Measurements from ENCODE around the gene NBPF4.
"Not testable (repeated sequence)": the region's sequence is repeated elsewhere in the genome, so short reads cannot be mapped to it uniquely, and the experiment has no call there.

The NBPF4 gene

GRCh38 chr1:108243976-108244375 is at the start of gene NBPF4:
Gene NBPF4 (minus strand): TSS chr1:108244076. CDS start chr1:108243761, 315 bp downstream.
- DNase-seq (ENCODE audit: low read depth in 2 of 2), result not testable (repeated sequence)

- DNase-seq (ENCODE audit: low read depth in 2 of 2), result not testable (repeated sequence)
These were observed 38.8 kb upstream of the NBPF4 start for GRCh38 chr1:108282528-108283257.

DNA sequence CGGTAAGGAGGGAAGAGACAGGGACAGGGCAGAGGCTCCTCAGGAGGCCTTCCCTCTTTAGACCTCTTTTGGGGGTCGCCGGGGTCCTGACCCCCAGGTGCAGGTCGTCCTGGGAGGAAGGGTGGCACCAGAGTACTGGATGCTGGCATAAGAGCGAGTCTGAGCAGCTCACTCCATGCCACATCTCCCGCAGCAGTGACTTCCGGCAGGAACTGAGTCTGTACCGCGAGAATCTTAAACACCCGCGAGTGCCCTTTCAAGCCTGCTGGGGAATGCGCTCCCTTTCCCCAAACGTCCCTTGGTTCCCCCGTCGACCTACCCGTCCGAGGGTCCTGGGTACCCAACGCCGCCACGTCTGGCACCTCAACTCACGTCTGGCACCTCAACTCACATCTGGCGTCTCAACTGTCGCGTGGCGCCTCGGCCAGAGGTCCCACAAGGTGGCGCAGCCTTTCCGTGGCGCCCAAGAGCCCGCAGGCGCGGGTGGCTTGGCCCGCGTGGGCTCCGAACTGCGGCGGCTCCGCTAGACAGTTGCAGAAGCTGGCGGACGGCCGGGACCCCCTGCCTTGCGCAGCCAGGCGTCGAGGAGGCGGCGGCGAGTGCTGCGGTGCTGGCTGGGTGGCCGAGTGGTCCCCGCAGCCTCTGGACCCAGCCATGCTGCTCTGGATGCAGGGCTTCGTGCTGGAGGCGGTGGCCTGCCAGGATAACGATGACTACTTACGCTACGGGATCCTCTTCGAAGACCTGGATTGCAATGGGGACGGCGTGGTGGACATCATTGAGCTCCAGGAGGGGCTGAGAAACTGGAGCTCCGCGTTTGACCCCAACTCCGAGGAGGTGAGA is 28.8 kb upstream of the NBPF4 start:
- not testable (repeated sequence) for DNase-seq (ENCODE audit: low read depth in 2 of 2)

- not testable (repeated sequence) for DNase-seq (ENCODE audit: low read depth in 2 of 2)
These were observed 23.2 kb upstream of the NBPF4 start for GRCh38 chr1:108267097-108267496.

GRCh38 chr1:108261967-108262366 is 18.1 kb upstream of the NBPF4 start:
- DNase-seq (ENCODE audit: low read depth in 2 of 2), result not testable (repeated sequence)

DNA sequence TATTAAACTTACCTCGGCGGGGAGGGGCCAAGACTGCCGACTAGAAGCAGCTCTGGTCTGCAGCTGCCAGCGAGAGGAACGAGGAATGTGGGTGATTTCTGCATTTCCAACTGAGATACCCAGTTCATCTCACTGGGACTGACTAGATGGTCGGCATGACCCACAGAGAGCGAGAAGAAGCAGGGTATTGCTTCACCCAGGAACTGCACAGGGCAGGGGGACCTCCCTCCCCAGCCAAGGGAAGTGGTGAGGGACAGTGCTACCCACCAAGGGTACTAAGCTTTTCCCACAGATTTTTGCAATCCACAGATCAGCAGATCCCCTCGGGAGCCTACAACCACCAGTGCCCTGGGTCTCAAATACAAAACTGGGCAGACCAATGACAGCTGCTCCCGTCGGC is 17.6 kb upstream of the NBPF4 start:
- DNase-seq (ENCODE audit: low read depth in 2 of 2), result not testable (repeated sequence)

DNA sequence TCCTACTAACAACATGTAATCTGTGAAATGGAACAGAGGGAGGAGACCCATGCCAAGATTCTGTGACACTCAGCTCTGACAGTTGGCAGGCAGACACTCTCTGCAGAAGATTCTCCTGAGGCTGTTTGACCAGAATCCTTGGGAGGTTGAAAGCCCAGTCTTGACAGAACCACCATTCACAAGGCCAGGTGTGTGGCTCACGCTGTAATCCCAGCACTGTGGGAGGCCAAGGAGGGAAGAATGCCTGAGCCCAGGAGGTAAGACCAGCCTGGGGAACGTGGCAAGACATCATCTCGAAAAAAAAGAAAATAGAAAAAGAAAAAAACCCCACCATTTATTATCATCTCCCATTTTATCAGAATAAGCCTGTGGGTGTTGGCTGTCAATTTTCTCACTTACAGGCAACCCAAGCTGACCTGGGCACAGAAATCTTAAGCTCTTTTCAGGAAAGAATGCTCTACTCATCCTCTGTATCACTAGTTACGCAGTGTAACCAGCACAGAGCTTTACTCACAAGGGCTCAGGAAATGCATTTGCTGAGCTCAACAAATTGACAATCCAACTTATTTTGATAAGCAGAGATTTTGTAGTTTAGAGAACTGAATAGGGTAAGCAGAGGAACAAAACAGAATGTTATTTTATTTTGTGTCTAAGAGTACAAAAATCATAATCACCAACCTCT is 16.8 kb upstream of the NBPF4 start:
- not testable (repeated sequence) for DNase-seq (ENCODE audit: low read depth in 2 of 2)

DNA sequence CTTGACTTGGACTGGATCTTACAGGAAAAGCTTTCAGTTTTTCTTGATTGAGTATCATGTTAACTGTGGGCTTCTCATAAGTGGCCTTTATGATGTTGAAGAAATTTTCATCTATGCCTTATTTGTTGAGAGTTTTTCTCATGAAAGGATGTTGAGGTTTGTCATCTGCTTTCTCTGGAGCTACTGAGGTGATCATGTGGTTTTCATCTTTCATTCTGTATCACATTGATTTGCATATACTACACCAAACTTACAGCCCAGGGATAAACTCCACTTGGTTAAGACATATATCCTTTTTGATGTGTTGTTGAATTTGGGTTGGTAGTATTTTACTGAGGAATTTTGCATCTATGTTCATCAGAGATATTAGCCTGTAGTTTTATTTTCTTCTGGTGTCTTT is 11.6 kb upstream of the NBPF4 start:
- not testable (repeated sequence) for DNase-seq (ENCODE audit: low read depth in 2 of 2)

DNA sequence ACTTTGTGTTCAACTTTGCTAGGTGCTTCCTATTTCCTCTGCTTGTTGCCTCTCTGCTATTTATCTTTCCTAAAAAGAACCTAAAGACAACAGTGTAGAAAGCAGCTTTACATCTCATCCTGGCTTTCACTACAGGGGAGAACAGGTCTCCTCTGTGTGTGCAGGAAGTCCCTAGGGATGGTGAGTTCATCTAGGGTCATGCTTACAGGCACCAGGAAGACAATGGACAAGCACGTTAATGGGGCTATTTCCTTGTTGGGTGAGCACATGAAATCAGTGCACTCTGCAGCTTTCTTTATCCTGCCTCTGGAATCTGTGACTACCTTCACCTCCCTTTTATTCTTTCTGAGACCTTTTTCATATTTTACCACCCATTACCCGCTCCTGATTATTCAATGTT is 4.5 kb downstream of the NBPF4 start:
- DNase-seq (ENCODE audit: low read depth in 2 of 2), result not testable (repeated sequence)

GRCh38 chr1:108235308-108235707 is 8.6 kb downstream of the NBPF4 start:
- not testable (repeated sequence) for DNase-seq (ENCODE audit: low read depth in 2 of 2)

GRCh38 chr1:108232183-108232582 is 11.7 kb downstream of the NBPF4 start:
- not testable (repeated sequence) for DNase-seq (ENCODE audit: low read depth in 2 of 2)

- not testable (repeated sequence) for DNase-seq (ENCODE audit: low read depth in 2 of 2)
These were observed 13.9 kb downstream of the NBPF4 start for GRCh38 chr1:108229976-108230375.

- not testable (repeated sequence) for DNase-seq (ENCODE audit: low read depth in 2 of 2)
These were observed 16.1 kb downstream of the NBPF4 start for GRCh38 chr1:108227772-108228171.

GRCh38 chr1:108226855-108227254 is 17.0 kb downstream of the NBPF4 start:
- DNase-seq (ENCODE audit: low read depth in 2 of 2), result not testable (repeated sequence)

DNA sequence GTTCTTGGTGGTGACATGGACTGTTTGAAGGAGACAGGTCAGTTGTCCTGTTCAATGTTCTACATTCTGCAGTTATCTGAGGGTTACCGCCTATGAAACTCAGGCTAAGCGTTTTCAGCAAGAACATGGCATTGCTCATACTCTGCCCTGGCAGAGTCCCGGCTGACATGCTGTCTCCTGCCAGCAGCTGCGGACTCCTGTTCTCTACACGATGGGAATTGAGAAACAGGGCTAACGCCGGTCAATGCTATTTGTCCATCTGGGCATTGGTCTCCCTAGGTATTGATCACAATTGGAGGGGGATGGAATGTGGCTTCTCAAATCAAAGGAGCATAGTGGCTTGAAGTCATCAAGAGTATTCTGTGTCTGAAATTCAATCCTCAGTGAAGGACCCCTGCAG is 20.6 kb downstream of the NBPF4 start:
- DNase-seq (ENCODE audit: low read depth in 2 of 2), result not testable (repeated sequence)

DNA sequence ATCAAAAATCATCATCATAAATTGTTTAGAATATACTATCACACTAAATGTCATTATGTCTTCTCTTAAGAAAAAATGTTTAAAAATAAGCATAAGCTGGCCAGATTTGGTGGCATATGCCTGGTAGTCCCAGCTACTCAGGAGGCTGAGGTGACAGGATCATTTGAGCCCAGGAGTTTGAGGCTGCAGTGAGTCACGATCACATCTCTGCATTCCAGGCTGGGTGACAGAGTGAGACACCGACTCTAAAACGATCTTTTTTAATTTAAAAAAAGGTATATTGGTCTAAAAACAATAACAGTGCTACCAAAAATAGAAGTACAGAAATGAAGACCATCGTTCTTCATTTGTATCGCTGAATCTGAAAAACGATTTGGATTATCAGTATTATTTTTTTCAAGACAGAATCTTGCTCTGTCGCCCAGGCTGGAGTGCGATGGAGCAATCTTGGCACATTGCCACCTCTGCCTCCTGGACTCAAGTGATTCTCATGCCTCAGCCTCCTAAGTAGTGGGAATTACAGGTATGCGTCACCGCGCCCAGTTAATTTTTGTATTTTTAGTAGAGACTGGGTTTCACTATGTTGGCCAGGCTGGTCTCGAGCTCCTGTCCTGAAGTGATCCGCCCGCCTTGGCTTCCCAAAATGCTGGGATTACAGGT is 26.2 kb downstream of the NBPF4 start:
- not testable (repeated sequence) for DNase-seq (ENCODE audit: low read depth in 2 of 2)

DNA sequence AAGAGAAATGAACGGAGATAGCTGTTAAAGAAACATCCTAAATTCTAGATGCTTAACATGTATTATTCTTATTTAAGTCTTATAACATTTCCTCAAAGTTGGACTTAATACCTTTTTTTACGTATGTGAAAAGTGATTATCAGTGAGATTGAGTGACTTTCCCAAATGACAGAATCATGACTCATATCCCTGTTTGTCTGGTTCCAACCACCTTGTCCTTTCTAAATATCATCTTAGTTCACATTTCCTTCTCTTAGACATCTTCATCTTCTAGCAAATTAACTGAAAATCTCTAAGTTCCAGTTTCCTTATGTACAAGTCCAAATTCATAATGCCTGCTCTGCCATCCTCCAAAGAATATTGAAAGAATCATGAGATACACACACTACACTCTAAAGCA is 26.9 kb downstream of the NBPF4 start:
- not testable (repeated sequence) for DNase-seq (ENCODE audit: low read depth in 2 of 2)

- DNase-seq (ENCODE audit: low read depth in 2 of 2), result not testable (repeated sequence)
These were observed 27.6 kb downstream of the NBPF4 start for GRCh38 chr1:108216028-108216890.

DNA sequence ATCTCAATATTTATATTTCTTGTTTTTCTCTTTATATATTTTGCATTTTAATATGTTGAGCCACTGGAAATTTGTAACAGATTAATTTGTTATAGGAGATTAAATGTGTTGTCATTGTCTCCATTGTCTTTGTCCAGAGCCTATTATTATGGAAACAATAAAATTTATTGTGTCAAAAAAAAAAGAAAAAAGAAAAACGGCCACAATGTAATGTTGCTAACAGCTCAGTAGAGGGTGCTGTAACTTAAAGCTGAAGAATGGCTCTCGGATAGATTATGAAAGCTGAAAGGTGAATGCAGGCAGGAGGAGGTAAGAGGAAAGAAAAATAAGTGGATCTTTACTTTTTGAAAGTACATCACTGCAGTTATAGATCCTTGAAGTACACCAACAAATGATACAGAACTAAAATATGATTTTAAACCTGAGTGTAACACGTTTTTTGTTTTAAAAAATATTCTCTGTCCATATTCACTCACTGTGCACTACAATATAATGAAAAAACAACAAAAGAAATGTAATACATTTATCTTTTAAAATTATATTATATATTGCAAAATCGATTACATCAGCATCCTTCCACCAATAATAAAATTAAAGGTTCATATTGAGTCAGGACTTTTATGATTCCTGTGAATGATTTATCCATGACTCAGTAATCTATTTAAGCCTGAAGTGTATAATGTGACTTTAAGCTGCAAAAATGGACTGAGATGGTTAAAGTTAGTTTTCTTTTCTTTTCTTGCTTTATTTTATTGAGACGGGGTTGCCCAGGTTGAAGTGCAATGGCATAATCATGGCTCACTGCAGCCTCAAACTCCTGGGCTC is 29.0 kb downstream of the NBPF4 start:
- not testable (repeated sequence) for DNase-seq (ENCODE audit: low read depth in 2 of 2)

DNA sequence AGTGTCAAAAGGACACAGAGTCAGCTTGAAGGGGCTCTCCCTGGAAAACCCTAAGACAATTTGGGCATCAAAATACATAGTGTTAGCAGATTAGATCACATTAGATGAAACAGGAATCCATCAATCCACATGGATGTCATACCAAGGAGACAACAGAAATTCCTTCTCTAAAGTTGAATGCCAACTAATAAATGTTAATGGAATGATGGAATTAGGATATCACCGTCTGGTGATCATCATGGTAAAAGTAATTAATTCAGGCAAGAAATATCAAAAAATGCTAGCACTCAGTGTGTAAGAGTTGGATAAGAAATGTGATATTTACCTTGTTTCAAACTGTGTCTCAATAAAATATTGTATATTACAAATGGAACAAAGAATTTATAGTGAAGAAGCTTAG is 32.9 kb downstream of the NBPF4 start:
- no peak for DNase-seq (ENCODE audit: low read depth in 2 of 2)
